ENCODE measurements around the gene MAPK8IP2.
"Not testable (repeated sequence)": the region's sequence is repeated elsewhere in the genome, so short reads cannot be mapped to it uniquely, and the experiment has no call there.

Gene MAPK8IP2

DNA sequence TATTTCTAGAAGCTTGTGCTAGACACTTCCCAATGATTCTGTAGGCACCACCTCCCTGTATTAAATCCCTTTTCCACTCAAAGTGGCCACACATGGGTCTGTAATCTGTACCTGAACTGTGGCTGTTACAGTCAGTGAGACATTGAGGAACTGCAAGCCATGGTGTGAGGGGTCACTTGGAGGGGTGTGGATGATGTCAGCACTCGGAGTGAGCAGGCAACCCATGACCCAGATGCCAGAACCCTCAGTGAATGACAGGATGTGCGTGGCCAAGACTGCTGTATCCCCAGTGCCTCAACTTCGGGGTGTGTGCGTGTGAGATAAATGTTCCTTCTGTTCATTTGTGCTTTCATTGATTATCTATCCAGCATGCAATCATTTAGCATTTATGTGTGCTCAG, 57.3 kb downstream of the MAPK8IP2 start:
- Histone ChIP-seq H3K4me1 (ENCODE audit: insufficient read depth, low read length) (no peaks in the 10 kb centered on the region), H3K27me3 (ENCODE audit: control insufficient read depth in 1 of 2, insufficient read depth in 2 of 2, low read length in 2 of 2) (peaks cover 0 to 8% of the 10 kb centered on the region in 2 donors), H3K9me3 (ENCODE audit: low read length) (no peaks in the 10 kb centered on the region), H3K27ac (ENCODE audit: low read depth, low read length) (no peak overlapping the region), H3K9ac (ENCODE audit: low read length) (no peak overlapping the region), H3K4me3 (ENCODE audit: low read depth in 1 of 2, low read length in 2 of 2) (no peak overlapping the region), H3K36me3 (ENCODE audit: insufficient read depth, low read length) (no peaks in the 10 kb centered on the region)

DNA sequence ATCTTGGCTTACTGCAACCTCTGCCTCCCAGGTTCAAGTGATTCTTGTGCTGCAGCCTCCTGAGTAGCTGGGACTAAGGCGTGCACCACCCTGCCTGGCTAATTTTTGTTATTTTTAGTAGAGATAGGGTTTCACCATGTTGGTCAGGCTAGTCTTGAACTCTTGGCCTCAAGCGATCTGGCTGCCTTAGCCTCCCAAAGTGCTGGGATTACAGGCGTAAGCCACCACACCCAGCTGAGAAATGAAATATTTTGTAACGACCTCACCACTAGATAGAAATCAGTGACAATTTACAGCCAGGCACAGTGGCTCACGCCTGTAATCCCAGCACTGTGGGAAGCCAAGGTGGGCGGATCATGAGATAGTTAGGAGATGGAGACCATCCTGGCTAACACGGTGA, 59.1 kb downstream of the MAPK8IP2 start:
- not testable (repeated sequence) for H3K4me1 ChIP-seq (ENCODE audit: insufficient read depth, low read length); H3K27me3 ChIP-seq (ENCODE audit: control insufficient read depth in 1 of 2, insufficient read depth in 2 of 2, low read length in 2 of 2); H3K9me3 ChIP-seq (ENCODE audit: low read length); H3K9ac ChIP-seq (ENCODE audit: low read length); H3K27ac ChIP-seq (ENCODE audit: low read depth, low read length); H3K36me3 ChIP-seq (ENCODE audit: insufficient read depth, low read length); H3K4me3 ChIP-seq (ENCODE audit: low read depth in 1 of 2, low read length in 2 of 2)

DNA sequence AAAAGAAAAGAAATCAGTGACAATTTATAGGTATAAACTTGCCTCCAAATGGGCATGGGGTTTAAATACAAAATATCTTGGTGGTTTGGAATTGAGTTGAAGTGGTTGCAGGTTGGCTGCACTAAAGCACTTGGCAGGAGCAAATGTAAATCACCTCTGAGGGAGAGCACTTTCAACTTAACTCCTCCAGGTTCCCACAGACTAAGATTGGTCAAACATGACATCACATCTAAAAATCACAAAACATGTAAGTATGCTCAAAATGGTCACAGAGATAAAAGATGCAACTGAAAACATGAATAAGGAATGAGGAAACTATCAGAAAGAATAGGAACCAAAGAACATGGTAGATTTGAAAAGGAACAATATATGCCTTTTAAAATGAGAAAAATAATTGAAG, 59.7 kb downstream of the MAPK8IP2 start:
- H3K27me3 ChIP-seq (ENCODE audit: control insufficient read depth in 1 of 2, insufficient read depth in 2 of 2, low read length in 2 of 2) = peaks cover 0 to 8% of the 10 kb centered on the region in 2 donors
- H3K36me3 ChIP-seq (ENCODE audit: insufficient read depth, low read length) = no peaks in the 10 kb centered on the region
- H3K9me3 ChIP-seq (ENCODE audit: low read length) = no peaks in the 10 kb centered on the region
- no peak overlapping the region for H3K27ac ChIP-seq (ENCODE audit: low read depth, low read length)
- no peak overlapping the region for H3K9ac ChIP-seq (ENCODE audit: low read length)
- no peak overlapping the region for H3K4me3 ChIP-seq (ENCODE audit: low read depth in 1 of 2, low read length in 2 of 2)
- H3K4me1 ChIP-seq (ENCODE audit: insufficient read depth, low read length) = no peaks in the 10 kb centered on the region
